ENCODE data around the gene PCBP3. TPM values are rescaled to one million over a fixed set of nuclear protein-coding genes. Genes with fewer than 3 reads are reported as not detected.

Gene PCBP3
- polyA plus RNA-seq, 1 donor from 2014 or later, result 1.7 TPM

DNA sequence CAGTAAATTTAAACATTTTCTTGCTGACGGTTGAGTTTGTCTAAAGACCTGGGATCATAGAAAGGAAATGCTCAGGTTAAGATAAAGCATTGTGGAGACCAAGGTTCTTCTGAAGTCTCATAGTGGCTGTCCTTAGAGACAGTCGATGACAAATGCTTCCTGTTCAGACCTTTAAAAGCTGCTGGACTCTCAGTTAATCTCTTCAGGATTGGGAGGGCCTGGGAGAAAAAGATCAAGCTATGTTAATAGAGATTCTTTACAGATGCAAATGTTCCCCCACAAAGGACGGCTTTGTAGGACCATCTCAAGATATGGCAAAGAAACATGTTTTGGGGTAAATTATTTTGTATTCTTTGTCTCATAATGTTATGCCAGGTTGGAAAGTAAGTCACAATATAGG lies 213.4 kb downstream of the PCBP3 start:
- Histone ChIP-seq H3K4me2 (ENCODE audit: low read length) (no peak overlapping the region), H3K9me3 (ENCODE audit: low read length) (no peaks in the 10 kb centered on the region), H3K27me3 (ENCODE audit: insufficient read depth, low read depth, low read length) (no peaks in the 10 kb centered on the region), H3K9ac (ENCODE audit: low read length) (no peak overlapping the region), H3K9me2 (ENCODE audit: insufficient read depth, low read length) (no peaks in the 10 kb centered on the region), H3K36me3 (ENCODE audit: insufficient read depth, low read length) (no peaks in the 10 kb centered on the region), H3K79me2 (replicated peaks; ENCODE audit: insufficient read depth, low read length) (no peaks in the 10 kb centered on the region), H3F3A (ENCODE audit: insufficient read depth, low read length, poor library complexity, severe bottlenecking) (no peaks in the 10 kb centered on the region), H3K27ac (ENCODE audit: low read length) (no peak overlapping the region), H4K20me1 (ENCODE audit: insufficient read depth) (no peaks in the 10 kb centered on the region), H3K4me3 (ENCODE audit: low read length) (no peak overlapping the region), H2AFZ (ENCODE audit: low read depth, low read length) (no peak overlapping the region)
- TF ChIP-seq EP300 (conservative IDR thresholded peaks at IDR 0.05; ENCODE audit: poor library complexity, severe bottlenecking) (no peak), RAD21 (conservative IDR thresholded peaks at IDR 0.05) (no peak), MXI1 (conservative IDR thresholded peaks at IDR 0.05; ENCODE audit: poor library complexity, severe bottlenecking) (no peak), EZH2 (IDR thresholded peaks at IDR 0.05; ENCODE audit: borderline replicate concordance, insufficient read depth, low read length, poor library complexity, severe bottlenecking) (no peak), POLR2AphosphoS5 (IDR thresholded peaks at IDR 0.05) (no peak), SMC3 (conservative IDR thresholded peaks at IDR 0.05; ENCODE audit: poor library complexity) (no peak), TAF1 (IDR thresholded peaks at IDR 0.05; ENCODE audit: low read depth) (no peak), CTCF (IDR thresholded peaks at IDR 0.05; ENCODE audit: poor library complexity, severe bottlenecking) (no peak), REST (IDR thresholded peaks at IDR 0.05; ENCODE audit: borderline replicate concordance) (no peak)

DNA sequence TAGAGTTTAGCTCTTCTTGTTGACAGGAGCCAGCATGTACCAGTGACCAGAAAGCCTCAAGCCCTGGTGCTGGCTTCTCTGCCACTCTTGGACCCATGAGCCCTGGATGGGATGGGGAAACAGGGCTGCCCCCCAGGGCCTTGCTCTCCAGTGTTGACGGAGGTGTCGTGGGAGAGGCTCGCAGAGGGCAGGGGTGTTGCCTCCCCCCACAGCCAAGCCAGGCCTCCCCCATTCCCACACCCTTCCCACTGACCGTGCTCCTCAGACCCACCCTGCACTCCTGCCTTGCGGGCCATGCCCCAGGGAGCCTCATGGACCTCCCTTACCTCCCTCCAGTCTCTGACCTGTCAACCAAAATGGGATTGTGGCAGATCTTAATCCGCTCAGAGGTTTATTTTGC lies 214.2 kb downstream of the PCBP3 start:
- H2AFZ ChIP-seq (ENCODE audit: low read depth, low read length), result no peak overlapping the region
- no peaks in the 10 kb centered on the region for H3F3A ChIP-seq (ENCODE audit: insufficient read depth, low read length, poor library complexity, severe bottlenecking)
- H3K9me3 ChIP-seq (ENCODE audit: low read length), result no peaks in the 10 kb centered on the region
- H3K27ac ChIP-seq (ENCODE audit: low read length), result no peak overlapping the region
- no peaks in the 10 kb centered on the region for H4K20me1 ChIP-seq (ENCODE audit: insufficient read depth)
- no peaks in the 10 kb centered on the region for H3K9me2 ChIP-seq (ENCODE audit: insufficient read depth, low read length)
- H3K9ac ChIP-seq (ENCODE audit: low read length), result no peak overlapping the region
- H3K36me3 ChIP-seq (ENCODE audit: insufficient read depth, low read length), result no peaks in the 10 kb centered on the region
- TF ChIP-seq RAD21 (conservative IDR thresholded peaks at IDR 0.05), result no peak
- no peak for TF ChIP-seq SMC3 (conservative IDR thresholded peaks at IDR 0.05; ENCODE audit: poor library complexity)
- no peak for TF ChIP-seq CTCF (IDR thresholded peaks at IDR 0.05; ENCODE audit: poor library complexity, severe bottlenecking)
- no peak for TF ChIP-seq MXI1 (conservative IDR thresholded peaks at IDR 0.05; ENCODE audit: poor library complexity, severe bottlenecking)
- no peak for TF ChIP-seq EZH2 (IDR thresholded peaks at IDR 0.05; ENCODE audit: borderline replicate concordance, insufficient read depth, low read length, poor library complexity, severe bottlenecking)
- TF ChIP-seq TAF1 (IDR thresholded peaks at IDR 0.05; ENCODE audit: low read depth), result no peak
- no peak for TF ChIP-seq POLR2AphosphoS5 (IDR thresholded peaks at IDR 0.05)
- TF ChIP-seq REST (IDR thresholded peaks at IDR 0.05; ENCODE audit: borderline replicate concordance), result no peak
- no peak for TF ChIP-seq EP300 (conservative IDR thresholded peaks at IDR 0.05; ENCODE audit: poor library complexity, severe bottlenecking)
- no peaks in the 10 kb centered on the region for H3K79me2 ChIP-seq (replicated peaks; ENCODE audit: insufficient read depth, low read length)
- no peaks in the 10 kb centered on the region for H3K27me3 ChIP-seq (ENCODE audit: insufficient read depth, low read depth, low read length)
- no peak overlapping the region for H3K4me3 ChIP-seq (ENCODE audit: low read length)
- H3K4me2 ChIP-seq (ENCODE audit: low read length), result no peak overlapping the region

Data from neural cell (in vitro differentiated cells).